ENCODE results near the gene MAP7D1. TPM values are rescaled to one million over a fixed set of nuclear protein-coding genes. Genes with fewer than 3 reads are reported as not detected.
"Not testable (repeated sequence)": the region's sequence is repeated elsewhere in the genome, so short reads cannot be mapped to it uniquely, and the experiment has no call there.

MAP7D1 gene
- total RNA-seq, 1 donor: 142 TPM

DNA sequence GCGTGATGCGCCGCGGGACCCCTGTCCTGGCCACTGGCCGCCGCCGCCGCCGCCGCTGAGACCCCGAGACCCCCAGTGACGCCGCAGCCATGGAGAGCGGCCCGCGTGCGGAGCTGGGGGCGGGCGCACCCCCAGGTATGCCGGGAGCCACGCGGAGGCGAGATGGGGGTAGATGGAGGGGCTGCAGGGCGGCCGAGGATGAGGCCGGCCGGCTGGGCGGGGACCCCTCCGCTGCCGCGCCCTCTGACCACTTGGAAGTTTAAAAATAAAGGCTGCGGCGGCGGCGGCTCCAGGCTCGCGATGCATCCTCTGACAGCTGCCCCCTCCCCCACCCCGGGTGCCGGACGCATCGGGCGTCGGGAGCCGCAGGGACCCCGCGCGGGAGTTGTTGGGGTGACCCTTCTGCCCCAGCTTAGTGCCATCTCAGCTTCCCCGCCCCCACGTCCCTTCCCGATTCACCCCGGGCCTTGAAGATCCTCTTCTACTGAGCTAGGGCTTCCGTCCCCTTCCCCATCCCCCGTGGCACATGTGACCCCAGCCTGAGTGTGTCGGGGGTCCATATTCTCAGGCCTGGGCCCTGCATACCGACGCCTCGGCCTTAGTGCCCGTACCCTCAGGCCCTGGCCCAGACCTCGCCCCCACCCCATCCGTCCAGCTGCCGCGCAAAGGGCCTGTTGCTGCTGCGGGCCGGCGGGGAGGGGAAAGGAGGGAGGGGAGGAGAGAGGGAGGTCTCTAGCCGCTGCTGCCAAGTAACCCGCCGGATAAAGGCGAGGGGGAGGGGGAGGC, 562 bp downstream of the MAP7D1 start:
- peak; percentile 68 for DNase-seq (ENCODE audit: low read depth)
- peak overlapping the region; percentile 97 for H3K4me3 ChIP-seq (ENCODE audit: low read depth, low read length)
- TF ChIP-seq, protein P1, sequence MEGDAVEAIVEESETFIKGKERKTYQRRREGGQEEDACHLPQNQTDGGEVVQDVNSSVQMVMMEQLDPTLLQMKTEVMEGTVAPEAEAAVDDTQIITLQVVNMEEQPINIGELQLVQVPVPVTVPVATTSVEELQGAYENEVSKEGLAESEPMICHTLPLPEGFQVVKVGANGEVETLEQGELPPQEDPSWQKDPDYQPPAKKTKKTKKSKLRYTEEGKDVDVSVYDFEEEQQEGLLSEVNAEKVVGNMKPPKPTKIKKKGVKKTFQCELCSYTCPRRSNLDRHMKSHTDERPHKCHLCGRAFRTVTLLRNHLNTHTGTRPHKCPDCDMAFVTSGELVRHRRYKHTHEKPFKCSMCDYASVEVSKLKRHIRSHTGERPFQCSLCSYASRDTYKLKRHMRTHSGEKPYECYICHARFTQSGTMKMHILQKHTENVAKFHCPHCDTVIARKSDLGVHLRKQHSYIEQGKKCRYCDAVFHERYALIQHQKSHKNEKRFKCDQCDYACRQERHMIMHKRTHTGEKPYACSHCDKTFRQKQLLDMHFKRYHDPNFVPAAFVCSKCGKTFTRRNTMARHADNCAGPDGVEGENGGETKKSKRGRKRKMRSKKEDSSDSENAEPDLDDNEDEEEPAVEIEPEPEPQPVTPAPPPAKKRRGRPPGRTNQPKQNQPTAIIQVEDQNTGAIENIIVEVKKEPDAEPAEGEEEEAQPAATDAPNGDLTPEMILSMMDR (IDR thresholded peaks at IDR 0.05; ENCODE audit: insufficient read depth, low read depth, low read length): no peak

DNA sequence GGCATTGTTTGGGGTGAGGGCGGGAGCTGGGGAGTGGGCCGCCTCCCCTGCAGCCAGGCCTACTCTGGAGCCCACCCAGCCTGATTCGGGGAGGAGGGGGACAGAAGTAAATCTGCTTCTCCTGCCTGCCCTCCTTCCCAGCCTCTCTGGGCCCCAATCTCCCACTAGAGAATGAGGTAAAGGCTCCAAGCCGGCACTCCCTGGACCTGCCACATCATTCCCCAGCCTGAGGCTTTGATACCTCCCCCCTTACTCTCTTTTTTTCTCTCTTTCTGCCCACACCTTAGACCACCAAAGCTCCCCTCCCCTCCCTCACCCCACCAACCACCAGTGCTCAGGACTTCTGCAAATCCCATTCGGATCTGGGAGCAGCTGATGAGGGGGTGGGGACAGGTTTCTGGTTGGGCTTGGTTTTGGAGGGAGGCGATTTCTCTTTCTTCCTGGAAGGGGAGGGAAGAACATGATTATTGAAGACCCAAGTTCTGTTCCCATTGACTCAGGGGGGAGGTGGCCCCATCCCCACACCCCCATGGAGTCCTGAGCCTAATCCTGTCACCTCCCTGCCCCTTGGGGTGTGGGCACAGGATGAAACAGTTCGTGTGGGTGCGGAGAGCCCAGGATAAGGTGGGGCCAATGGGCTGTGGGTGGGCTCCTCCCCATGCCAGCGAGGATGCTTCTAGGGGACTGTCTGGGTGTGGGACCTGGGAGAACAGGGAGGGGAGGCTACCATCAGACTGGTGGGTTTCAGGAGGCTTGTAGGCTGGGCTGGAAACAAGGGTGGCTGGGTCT, 1.3 kb downstream of the MAP7D1 start:
- H3K4me3 ChIP-seq (ENCODE audit: low read depth, low read length): peak overlapping the region; percentile 97
- TF ChIP-seq, protein P1 (IDR thresholded peaks at IDR 0.05; ENCODE audit: insufficient read depth, low read depth, low read length): no peak
- peak; percentile 37 for DNase-seq (ENCODE audit: low read depth)

DNA sequence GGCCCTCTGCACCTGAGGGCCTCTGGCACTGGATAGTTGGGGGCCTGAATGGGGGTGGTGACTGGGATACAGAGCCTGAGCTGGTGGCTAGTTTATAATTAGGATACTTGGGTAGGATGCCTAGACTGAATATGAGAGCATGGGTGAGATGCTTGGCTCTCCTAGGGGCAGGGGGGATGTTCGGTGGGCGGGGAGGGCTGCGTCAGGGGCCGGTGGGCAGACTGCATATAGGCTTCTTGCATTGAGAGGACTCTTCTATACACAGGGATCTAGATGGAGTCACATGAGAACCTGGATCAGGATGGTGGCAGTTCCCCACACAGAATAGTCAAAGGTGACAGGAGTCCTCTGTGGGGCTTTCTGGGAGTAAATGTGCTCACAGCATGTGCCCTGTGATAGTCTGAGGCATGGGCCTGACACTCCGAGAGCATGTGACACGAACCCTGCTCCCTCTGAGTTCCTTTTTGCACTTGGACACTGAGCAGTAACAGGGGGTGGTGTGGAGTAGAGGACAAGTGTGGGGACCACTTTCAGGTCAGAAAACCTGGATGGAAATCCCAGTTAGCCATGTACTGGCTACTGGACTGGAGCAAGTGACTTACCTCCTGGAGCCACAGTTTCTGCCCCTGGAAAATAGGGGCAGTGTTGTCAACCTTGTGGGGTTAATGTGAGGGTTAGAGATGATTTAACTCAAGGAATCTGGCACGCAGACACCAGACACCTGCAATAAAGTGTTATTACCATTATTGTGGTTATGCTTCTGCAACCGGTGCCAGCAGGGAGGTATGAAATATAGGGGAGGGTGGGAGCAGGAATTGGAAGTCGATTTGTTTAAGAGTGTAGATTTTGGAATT, 2.2 kb downstream of the MAP7D1 start:
- H3K4me3 ChIP-seq (ENCODE audit: low read depth, low read length): peak overlapping the region; percentile 97
- no peak for DNase-seq (ENCODE audit: low read depth)
- TF ChIP-seq, protein P1 (IDR thresholded peaks at IDR 0.05; ENCODE audit: insufficient read depth, low read depth, low read length): no peak

DNA sequence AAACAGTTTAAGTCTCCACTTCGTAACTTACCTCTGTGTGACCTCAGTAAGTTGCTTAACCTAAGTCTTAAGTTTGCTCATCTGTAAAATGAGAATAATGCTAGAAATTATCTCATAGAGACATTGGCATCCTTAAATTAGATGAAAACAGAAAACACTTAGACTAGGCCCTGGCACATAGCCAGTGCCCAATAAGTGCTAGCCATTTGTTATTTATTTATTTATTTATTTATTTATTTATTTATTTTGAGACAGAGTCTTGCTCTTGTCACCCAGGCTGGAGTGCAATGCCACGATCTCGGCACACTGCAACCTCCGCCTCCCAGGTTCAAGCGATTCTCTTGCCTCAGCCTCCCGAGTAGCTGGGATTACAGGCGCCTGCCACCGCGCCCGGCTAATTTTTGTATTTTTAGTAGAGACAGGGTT, 2.9 kb downstream of the MAP7D1 start:
- H3K4me3 ChIP-seq (ENCODE audit: low read depth, low read length): peak overlapping the region; percentile 97
- DNase-seq (ENCODE audit: low read depth): not testable (repeated sequence)

DNA sequence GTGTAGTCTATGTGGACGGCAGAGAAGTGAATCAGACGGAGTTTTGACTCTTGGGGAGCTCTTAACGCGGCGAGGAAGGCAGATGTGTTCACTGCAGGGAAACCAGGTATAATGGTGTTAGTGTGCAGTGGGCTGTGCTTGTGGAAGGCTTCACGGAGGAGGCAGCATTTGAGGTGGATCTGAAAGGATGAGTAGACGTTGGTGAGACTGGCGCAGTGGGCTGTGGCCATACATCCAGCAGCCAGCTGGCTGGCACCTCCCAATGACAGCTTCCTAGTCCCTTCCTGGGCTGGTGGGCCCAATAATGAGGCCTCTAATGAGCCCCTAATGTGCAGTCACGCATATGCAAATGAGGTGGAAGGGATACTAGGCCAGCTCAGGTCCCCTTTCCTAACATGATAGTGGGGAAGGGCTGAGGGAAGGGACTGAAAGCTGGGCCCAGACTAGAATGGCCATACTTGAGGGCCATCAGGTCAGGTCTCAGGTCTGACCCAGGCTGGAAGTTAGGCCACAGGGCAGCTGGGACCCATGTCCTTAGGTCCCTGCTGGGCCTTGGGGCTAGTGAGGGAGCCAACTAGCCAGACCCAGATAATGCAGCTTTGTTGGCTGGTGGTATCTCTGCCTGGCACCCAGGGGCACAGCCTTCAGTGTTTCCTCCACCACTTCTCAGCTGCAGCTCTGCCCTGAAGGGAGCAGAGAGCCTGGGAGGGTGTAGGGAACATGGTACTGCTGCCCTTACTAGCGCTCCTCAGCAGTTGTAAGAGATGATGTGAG, 3.8 kb downstream of the MAP7D1 start:
- no peak for DNase-seq (ENCODE audit: low read depth)
- H3K4me3 ChIP-seq (ENCODE audit: low read depth, low read length): no peak overlapping the region
- TF ChIP-seq, protein P1 (IDR thresholded peaks at IDR 0.05; ENCODE audit: insufficient read depth, low read depth, low read length): no peak

DNA sequence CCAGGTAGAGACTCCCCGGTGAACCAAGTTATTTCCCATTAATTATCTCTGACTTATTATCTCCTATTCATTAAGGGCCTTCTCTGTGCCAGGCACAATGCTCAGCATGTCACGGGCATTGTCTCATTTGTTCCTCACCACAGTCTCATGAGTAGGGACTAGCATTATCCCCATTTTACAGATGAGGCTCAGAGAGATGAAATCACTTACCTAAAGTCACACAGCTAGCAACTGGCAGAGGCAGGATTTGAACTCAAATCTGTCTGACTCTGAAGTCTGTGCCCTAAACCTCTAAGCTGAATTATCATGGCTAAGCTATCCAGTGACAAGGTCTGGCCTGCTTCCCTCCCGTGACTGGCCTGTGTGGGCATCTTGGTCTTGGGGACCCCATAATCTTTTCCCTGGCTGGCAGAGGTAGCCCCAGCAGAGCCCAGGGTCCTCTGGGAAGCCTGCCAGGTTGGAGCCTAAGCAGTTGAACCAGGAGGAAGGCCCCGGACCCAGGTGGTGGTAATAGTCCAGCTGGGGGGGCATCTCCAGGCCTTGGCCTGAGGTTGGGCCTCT, 4.5 kb downstream of the MAP7D1 start:
- DNase-seq (ENCODE audit: low read depth): no peak
- TF ChIP-seq, protein P1 (IDR thresholded peaks at IDR 0.05; ENCODE audit: insufficient read depth, low read depth, low read length): no peak
- H3K4me3 ChIP-seq (ENCODE audit: low read depth, low read length): peak overlapping the region; percentile 53

Measured in fibroblast of villous mesenchyme (primary cell).